ENCODE results near the gene HERC4.

DNA sequence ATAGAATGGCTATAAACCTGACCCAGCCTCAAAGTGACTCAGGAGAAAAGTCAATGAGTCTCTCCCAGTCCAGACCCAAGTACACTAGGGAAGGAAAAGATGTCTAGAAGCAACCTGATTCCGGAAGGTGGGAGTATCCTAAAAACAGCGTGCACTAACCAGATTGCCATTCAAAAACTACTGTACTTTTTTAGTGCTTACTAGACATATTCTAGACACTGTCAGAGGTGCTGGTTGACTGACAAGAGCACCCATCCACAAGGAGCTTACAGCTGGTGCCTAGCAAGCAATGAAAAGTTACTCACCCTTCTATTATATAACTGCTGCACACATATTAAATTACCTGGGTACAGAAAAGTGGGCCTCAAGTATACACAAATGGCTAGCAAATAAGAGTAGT is 109.6 kb downstream of the HERC4 start:
- TF ChIP-seq, protein P1, sequence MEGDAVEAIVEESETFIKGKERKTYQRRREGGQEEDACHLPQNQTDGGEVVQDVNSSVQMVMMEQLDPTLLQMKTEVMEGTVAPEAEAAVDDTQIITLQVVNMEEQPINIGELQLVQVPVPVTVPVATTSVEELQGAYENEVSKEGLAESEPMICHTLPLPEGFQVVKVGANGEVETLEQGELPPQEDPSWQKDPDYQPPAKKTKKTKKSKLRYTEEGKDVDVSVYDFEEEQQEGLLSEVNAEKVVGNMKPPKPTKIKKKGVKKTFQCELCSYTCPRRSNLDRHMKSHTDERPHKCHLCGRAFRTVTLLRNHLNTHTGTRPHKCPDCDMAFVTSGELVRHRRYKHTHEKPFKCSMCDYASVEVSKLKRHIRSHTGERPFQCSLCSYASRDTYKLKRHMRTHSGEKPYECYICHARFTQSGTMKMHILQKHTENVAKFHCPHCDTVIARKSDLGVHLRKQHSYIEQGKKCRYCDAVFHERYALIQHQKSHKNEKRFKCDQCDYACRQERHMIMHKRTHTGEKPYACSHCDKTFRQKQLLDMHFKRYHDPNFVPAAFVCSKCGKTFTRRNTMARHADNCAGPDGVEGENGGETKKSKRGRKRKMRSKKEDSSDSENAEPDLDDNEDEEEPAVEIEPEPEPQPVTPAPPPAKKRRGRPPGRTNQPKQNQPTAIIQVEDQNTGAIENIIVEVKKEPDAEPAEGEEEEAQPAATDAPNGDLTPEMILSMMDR (IDR thresholded peaks at IDR 0.05; ENCODE audit: low read length): no peak
- TF ChIP-seq EZH2 (IDR thresholded peaks at IDR 0.05; ENCODE audit: borderline replicate concordance, low read length): no peak
